ENCODE measurements around the gene CDKL2. TPM values are rescaled to one million over a fixed set of nuclear protein-coding genes. Genes with fewer than 3 reads are reported as not detected.

Gene CDKL2
- total and polyA plus RNA-seq, 2 donors (not counting 1 experiment from before 2014, with no cell fraction given): 0.40 to 2.3 TPM

DNA sequence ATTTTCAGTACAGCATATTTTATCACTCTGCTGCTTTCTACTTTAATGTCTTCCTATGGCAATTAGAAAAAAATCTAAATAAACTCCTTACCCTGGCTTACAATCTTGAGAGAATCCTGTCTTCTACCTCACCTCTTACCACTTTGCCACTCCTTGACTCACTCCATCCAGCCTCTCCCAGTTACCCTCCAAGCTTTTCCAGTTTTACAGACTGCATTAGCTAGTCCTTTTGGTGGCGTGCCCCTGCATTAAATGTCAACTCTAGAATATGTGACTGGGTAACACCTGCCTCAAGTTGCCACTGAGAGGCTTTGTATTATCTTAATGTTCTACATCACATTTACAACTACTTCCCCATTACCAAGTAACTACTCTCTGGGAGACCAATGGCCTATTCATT lies 7.5 kb upstream of the CDKL2 start:
- Histone ChIP-seq H3K4me1 (ENCODE audit: control insufficient read depth, extremely low read depth, insufficient read depth, low read length) (peaks cover 2% of the 10 kb centered on the region), H4K20me1 (ENCODE audit: control insufficient read depth, extremely low read depth, insufficient read depth, low read length) (no peaks in the 10 kb centered on the region), H3K4me3 (replicated peaks in 1 of 4; ENCODE audit: control extremely low read depth in 1 of 4, insufficient read depth in 1 of 4, low read depth in 3 of 4, low read length in 4 of 4) (no peak overlapping the region), H3K79me2 (ENCODE audit: control insufficient read depth, insufficient read depth, low read length) (no peaks in the 10 kb centered on the region), H3K36me3 (ENCODE audit: control insufficient read depth, insufficient read depth, low read length) (no peaks in the 10 kb centered on the region), H3K9ac (ENCODE audit: insufficient read depth, low read length) (no peak overlapping the region), H2AFZ (ENCODE audit: low read length) (no peak overlapping the region), H3K27ac (ENCODE audit: insufficient read depth, low read length) (no peak overlapping the region), H3K27me3 (ENCODE audit: control insufficient read depth, insufficient read depth, low read length) (no peaks in the 10 kb centered on the region), H3K4me2 (ENCODE audit: extremely low read depth, insufficient read depth, low read length) (no peak overlapping the region), H3K9me3 (ENCODE audit: control insufficient read depth, insufficient read depth, low read depth, low read length) (no peaks in the 10 kb centered on the region)
- TF ChIP-seq EZH2 (IDR thresholded peaks at IDR 0.05; ENCODE audit: low read length, missing control alignments) (no peak), CTCF (conservative IDR thresholded peaks at IDR 0.05 in 1 of 2, IDR thresholded peaks at IDR 0.05 in 1 of 2; ENCODE audit: low read depth in 1 of 2, low read length in 2 of 2) (no peak)
- DNase-seq (ENCODE audit: low read depth in 2 of 2): no peak

DNA sequence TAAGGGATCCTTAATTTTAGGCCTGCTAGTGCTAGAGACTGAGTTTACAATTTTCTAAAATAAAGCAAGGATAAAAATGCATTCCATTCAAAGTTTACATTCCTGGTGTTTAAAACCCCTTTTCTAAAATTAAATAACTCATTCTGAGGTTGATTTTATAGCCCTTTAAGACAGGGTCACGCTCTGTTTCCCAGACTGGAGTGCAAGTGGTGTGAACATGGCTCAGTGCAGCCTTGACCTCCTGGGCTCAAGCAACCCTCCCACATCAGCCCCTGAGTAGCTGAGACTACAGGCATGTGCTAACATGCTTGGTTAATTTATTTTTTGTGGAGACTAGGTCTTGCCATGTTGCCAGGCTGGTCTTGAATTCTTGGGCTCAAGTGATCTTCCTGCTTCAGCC lies 6.8 kb upstream of the CDKL2 start:
- Histone ChIP-seq H3K9ac (ENCODE audit: insufficient read depth, low read length) (no peak overlapping the region), H3K27ac (ENCODE audit: insufficient read depth, low read length) (no peak overlapping the region), H3K4me2 (ENCODE audit: extremely low read depth, insufficient read depth, low read length) (no peak overlapping the region), H3K4me3 (replicated peaks in 1 of 4; ENCODE audit: control extremely low read depth in 1 of 4, insufficient read depth in 1 of 4, low read depth in 3 of 4, low read length in 4 of 4) (no peak overlapping the region), H3K4me1 (ENCODE audit: control insufficient read depth, extremely low read depth, insufficient read depth, low read length) (peaks cover 2% of the 10 kb centered on the region), H3K36me3 (ENCODE audit: control insufficient read depth, insufficient read depth, low read length) (no peaks in the 10 kb centered on the region), H3K79me2 (ENCODE audit: control insufficient read depth, insufficient read depth, low read length) (no peaks in the 10 kb centered on the region), H2AFZ (ENCODE audit: low read length) (no peak overlapping the region), H4K20me1 (ENCODE audit: control insufficient read depth, extremely low read depth, insufficient read depth, low read length) (no peaks in the 10 kb centered on the region), H3K27me3 (ENCODE audit: control insufficient read depth, insufficient read depth, low read length) (no peaks in the 10 kb centered on the region), H3K9me3 (ENCODE audit: control insufficient read depth, insufficient read depth, low read depth, low read length) (no peaks in the 10 kb centered on the region)
- TF ChIP-seq CTCF (conservative IDR thresholded peaks at IDR 0.05 in 1 of 2, IDR thresholded peaks at IDR 0.05 in 1 of 2; ENCODE audit: low read depth in 1 of 2, low read length in 2 of 2) (no peak), EZH2 (IDR thresholded peaks at IDR 0.05; ENCODE audit: low read length, missing control alignments) (no peak)
- peak; percentile 24 to 60 for DNase-seq (ENCODE audit: low read depth in 2 of 2)

DNA sequence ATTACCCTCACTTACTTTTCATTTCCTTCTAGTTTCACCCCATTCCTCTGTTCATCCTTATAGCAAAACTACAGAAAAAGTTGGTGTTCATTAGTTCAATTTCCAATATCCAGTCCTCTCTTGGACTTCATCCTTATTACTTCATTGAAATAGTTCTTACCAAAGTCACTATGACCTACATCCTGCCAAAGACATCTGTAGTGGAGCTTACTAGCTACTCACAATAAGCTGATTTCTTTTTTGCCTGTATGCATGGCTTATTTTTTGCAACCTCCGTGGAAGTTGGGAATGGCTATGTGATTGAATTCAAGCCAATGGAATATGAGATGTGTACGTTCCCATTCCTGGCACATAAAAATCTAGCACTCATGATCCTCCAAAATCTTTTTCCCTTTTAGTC lies 4.6 kb upstream of the CDKL2 start:
- no peak overlapping the region for H3K4me2 ChIP-seq (ENCODE audit: extremely low read depth, insufficient read depth, low read length)
- H3K4me1 ChIP-seq (ENCODE audit: control insufficient read depth, extremely low read depth, insufficient read depth, low read length): peaks cover 4% of the 10 kb centered on the region
- H4K20me1 ChIP-seq (ENCODE audit: control insufficient read depth, extremely low read depth, insufficient read depth, low read length): no peaks in the 10 kb centered on the region
- H3K27ac ChIP-seq (ENCODE audit: insufficient read depth, low read length): no peak overlapping the region
- no peak overlapping the region for H3K9ac ChIP-seq (ENCODE audit: insufficient read depth, low read length)
- DNase-seq (ENCODE audit: low read depth in 2 of 2): peak; percentile 28 to 56
- no peaks in the 10 kb centered on the region for H3K36me3 ChIP-seq (ENCODE audit: control insufficient read depth, insufficient read depth, low read length)
- no peak for TF ChIP-seq EZH2 (IDR thresholded peaks at IDR 0.05; ENCODE audit: low read length, missing control alignments)
- no peak for TF ChIP-seq CTCF (conservative IDR thresholded peaks at IDR 0.05 in 1 of 2, IDR thresholded peaks at IDR 0.05 in 1 of 2; ENCODE audit: low read depth in 1 of 2, low read length in 2 of 2)
- H3K9me3 ChIP-seq (ENCODE audit: control insufficient read depth, insufficient read depth, low read depth, low read length): no peaks in the 10 kb centered on the region
- no peaks in the 10 kb centered on the region for H3K79me2 ChIP-seq (ENCODE audit: control insufficient read depth, insufficient read depth, low read length)
- no peaks in the 10 kb centered on the region for H3K27me3 ChIP-seq (ENCODE audit: control insufficient read depth, insufficient read depth, low read length)
- no peak overlapping the region for H2AFZ ChIP-seq (ENCODE audit: low read length)
- no peak overlapping the region for H3K4me3 ChIP-seq (replicated peaks in 1 of 4; ENCODE audit: control extremely low read depth in 1 of 4, insufficient read depth in 1 of 4, low read depth in 3 of 4, low read length in 4 of 4)
